GM19397 (cell line): ENCODE results near the gene KLHL41.
"Not testable (repeated sequence)": the region's sequence is repeated elsewhere in the genome, so short reads cannot be mapped to it uniquely, and the experiment has no call there.

ENCODE experiments used
- ATAC-seq: cut with Tn5 transposase; IDR thresholded peaks from one replicate; pipeline ENCODE4 v1.9.1; 2021; ENCODE audit warnings: mild to moderate bottlenecking, moderate library complexity; ENCODE audit not compliant: unreplicated experiment

Gene KLHL41

GRCh38 chr2:169507698-169508097 is 1.8 kb upstream of the KLHL41 start:
- no peak for ATAC-seq

GRCh38 chr2:169509955-169510354 is 453 bp downstream of the KLHL41 start:
- no peak for ATAC-seq

- ATAC-seq: no peak
Observed at GRCh38 chr2:169510496-169510895, 994 bp downstream of the KLHL41 start.

- ATAC-seq: no peak
Observed at GRCh38 chr2:169511818-169512217, 2.3 kb downstream of the KLHL41 start.

- no peak for ATAC-seq
Observed at GRCh38 chr2:169512525-169512924, 3.0 kb downstream of the KLHL41 start.

GRCh38 chr2:169513094-169513493 is 3.6 kb downstream of the KLHL41 start:
- no peak for ATAC-seq

- ATAC-seq: no peak
Observed at GRCh38 chr2:169513926-169514325, 4.4 kb downstream of the KLHL41 start.

- ATAC-seq: not testable (repeated sequence)
Observed at GRCh38 chr2:169514758-169515157, 5.3 kb downstream of the KLHL41 start.

- not testable (repeated sequence) for ATAC-seq
Observed at GRCh38 chr2:169516488-169516995, 7.0 kb downstream of the KLHL41 start.

- no peak for ATAC-seq
Observed at GRCh38 chr2:169520896-169521295, 11.4 kb downstream of the KLHL41 start.

GRCh38 chr2:169523681-169524080 is 14.2 kb downstream of the KLHL41 start:
- ATAC-seq: no peak

GRCh38 chr2:169525434-169525833 is 15.9 kb downstream of the KLHL41 start:
- no peak for ATAC-seq

GRCh38 chr2:169526451-169526850 is 16.9 kb downstream of the KLHL41 start:
- no peak for ATAC-seq

- ATAC-seq: peak; percentile 76
Observed at GRCh38 chr2:169528271-169528701, 18.8 kb downstream of the KLHL41 start.

GRCh38 chr2:169539460-169539859 is 30.0 kb downstream of the KLHL41 start:
- ATAC-seq: not testable (repeated sequence)

- ATAC-seq: no peak
Observed at GRCh38 chr2:169540146-169540545, 30.6 kb downstream of the KLHL41 start.

GRCh38 chr2:169542433-169542832 is 32.9 kb downstream of the KLHL41 start:
- ATAC-seq: no peak

- no peak for ATAC-seq
Observed at GRCh38 chr2:169546756-169547155, 37.3 kb downstream of the KLHL41 start.

GRCh38 chr2:169561364-169561763 is 51.9 kb downstream of the KLHL41 start:
- no peak for ATAC-seq

GRCh38 chr2:169562084-169562483 is 52.6 kb downstream of the KLHL41 start:
- not testable (repeated sequence) for ATAC-seq

GRCh38 chr2:169562519-169562918 is 53.0 kb downstream of the KLHL41 start:
- ATAC-seq: no peak

- ATAC-seq: no peak
Observed at GRCh38 chr2:169565686-169566085, 56.2 kb downstream of the KLHL41 start.

- ATAC-seq: no peak
Observed at GRCh38 chr2:169569948-169570347, 60.4 kb downstream of the KLHL41 start.
